NCI-H1105 treated with DMSO at 0.1 percent for 48 hours (cell line): ENCODE measurements around the gene CALR3.
"Not testable (repeated sequence)": the region's sequence is repeated elsewhere in the genome, so short reads cannot be mapped to it uniquely, and the experiment has no call there.

Experiments
- DNase-seq: peaks from one replicate; lab custom pipeline; 2025; lab: John Stamatoyannopoulos, UW

The CALR3 gene

GRCh38 chr19:16524991-16525734 is 29.2 kb upstream of the CALR3 start:
- DNase-seq = no peak

- no peak for DNase-seq
Observed at GRCh38 chr19:16522559-16523377, 26.8 kb upstream of the CALR3 start.

GRCh38 chr19:16521715-16522289 is 25.8 kb upstream of the CALR3 start:
- DNase-seq = no peak

GRCh38 chr19:16520986-16521624 is 25.1 kb upstream of the CALR3 start:
- DNase-seq = no peak

GRCh38 chr19:16520074-16520973 is 24.4 kb upstream of the CALR3 start:
- no peak for DNase-seq

- DNase-seq = no peak
Observed at GRCh38 chr19:16519230-16519687, 23.3 kb upstream of the CALR3 start.

- DNase-seq = no peak
Observed at GRCh38 chr19:16518483-16519229, 22.7 kb upstream of the CALR3 start.

- no peak for DNase-seq
Observed at GRCh38 chr19:16518061-16518460, 22.1 kb upstream of the CALR3 start.

GRCh38 chr19:16516923-16517610 is 21.1 kb upstream of the CALR3 start:
- DNase-seq = no peak

- DNase-seq = no peak
Observed at GRCh38 chr19:16516381-16516780, 20.4 kb upstream of the CALR3 start.

GRCh38 chr19:16514383-16515019 is 18.5 kb upstream of the CALR3 start:
- DNase-seq = no peak

GRCh38 chr19:16512611-16513010 is 16.6 kb upstream of the CALR3 start:
- not testable (repeated sequence) for DNase-seq

- DNase-seq = no peak
Observed at GRCh38 chr19:16509141-16510061, 13.4 kb upstream of the CALR3 start.

GRCh38 chr19:16508546-16508945 is 12.6 kb upstream of the CALR3 start:
- DNase-seq = no peak

- DNase-seq = no peak
Observed at GRCh38 chr19:16506961-16507360, 11.0 kb upstream of the CALR3 start.

GRCh38 chr19:16506161-16506560 is 10.2 kb upstream of the CALR3 start:
- not testable (repeated sequence) for DNase-seq

- no peak for DNase-seq
Observed at GRCh38 chr19:16504271-16504670, 8.3 kb upstream of the CALR3 start.

GRCh38 chr19:16497837-16498236 is 1.9 kb upstream of the CALR3 start:
- DNase-seq = no peak
